ENCODE data around the gene GALNT8.
"Not testable (repeated sequence)": the region's sequence is repeated elsewhere in the genome, so short reads cannot be mapped to it uniquely, and the experiment has no call there.

The GALNT8 gene

GRCh38 chr12:4743046-4743445 lies 22.8 kb downstream of the GALNT8 start:
- DNase-seq (ENCODE audit: low read depth), result no peak

- DNase-seq (ENCODE audit: low read depth), result no peak
These were observed 24.5 kb downstream of the GALNT8 start for GRCh38 chr12:4744709-4745108.

- no peak for DNase-seq (ENCODE audit: low read depth)
These were observed 25.0 kb downstream of the GALNT8 start for GRCh38 chr12:4745249-4745648.

- not testable (repeated sequence) for DNase-seq (ENCODE audit: low read depth)
These were observed 31.5 kb downstream of the GALNT8 start for GRCh38 chr12:4751654-4752053.

GRCh38 chr12:4762773-4763172 lies 42.6 kb downstream of the GALNT8 start:
- no peak for DNase-seq (ENCODE audit: low read depth)

GRCh38 chr12:4763549-4763948 lies 43.3 kb downstream of the GALNT8 start:
- DNase-seq (ENCODE audit: low read depth), result no peak

GRCh38 chr12:4766445-4766844 lies 46.2 kb downstream of the GALNT8 start:
- no peak for DNase-seq (ENCODE audit: low read depth)

GRCh38 chr12:4767186-4767585 lies 47.0 kb downstream of the GALNT8 start:
- no peak for DNase-seq (ENCODE audit: low read depth)

- no peak for DNase-seq (ENCODE audit: low read depth)
These were observed 48.1 kb downstream of the GALNT8 start for GRCh38 chr12:4768341-4768740.

- no peak for DNase-seq (ENCODE audit: low read depth)
These were observed 48.9 kb downstream of the GALNT8 start for GRCh38 chr12:4769073-4769472.

- no peak for DNase-seq (ENCODE audit: low read depth)
These were observed 51.2 kb downstream of the GALNT8 start for GRCh38 chr12:4771172-4771959.

- no peak for DNase-seq (ENCODE audit: low read depth)
These were observed 51.9 kb downstream of the GALNT8 start for GRCh38 chr12:4771960-4772566.

- DNase-seq (ENCODE audit: low read depth), result no peak
These were observed 55.7 kb downstream of the GALNT8 start for GRCh38 chr12:4775936-4776335.

- DNase-seq (ENCODE audit: low read depth), result no peak
These were observed 59.5 kb downstream of the GALNT8 start for GRCh38 chr12:4779749-4780148.

- no peak for DNase-seq (ENCODE audit: low read depth)
These were observed 60.7 kb downstream of the GALNT8 start for GRCh38 chr12:4780641-4781611.

- DNase-seq (ENCODE audit: low read depth), result no peak
These were observed 64.3 kb downstream of the GALNT8 start for GRCh38 chr12:4784404-4785054.

- no peak for DNase-seq (ENCODE audit: low read depth)
These were observed 66.6 kb downstream of the GALNT8 start for GRCh38 chr12:4786795-4787194.

- no peak for DNase-seq (ENCODE audit: low read depth)
These were observed 67.8 kb downstream of the GALNT8 start for GRCh38 chr12:4787965-4788364.

GRCh38 chr12:4789776-4790175 lies 69.6 kb downstream of the GALNT8 start:
- no peak for DNase-seq (ENCODE audit: low read depth)

GRCh38 chr12:4791497-4791896 lies 71.3 kb downstream of the GALNT8 start:
- no peak for DNase-seq (ENCODE audit: low read depth)

GRCh38 chr12:4794491-4794890 lies 74.3 kb downstream of the GALNT8 start:
- no peak for DNase-seq (ENCODE audit: low read depth)

- DNase-seq (ENCODE audit: low read depth), result no peak
These were observed 76.0 kb downstream of the GALNT8 start for GRCh38 chr12:4796216-4796615.

Data from stimulated activated CD8-positive, alpha-beta memory T cell treated with anti-CD3 and anti-CD28 coated beads, Interleukin-7, amount 100 ng/mL, for 24 hours (primary cell).